PC-3 (cell line): ENCODE data around the gene C1orf116. TPM values are rescaled to one million over a fixed set of nuclear protein-coding genes. Genes with fewer than 3 reads are reported as not detected.

Experiments used
- ATAC-seq: fragments of 200-7000 bp; cut with Tn5 transposase; 2 replicates; pipeline ENCODE4 v1.9.1; 2020; ENCODE audit warnings: mild to moderate bottlenecking, moderate library complexity
- BruUV-seq: library from RNA; stranded (reverse); fragments of 400-500 nt; replicated peaks from 2 replicates; lab custom pipeline; 2021; lab: Mats Ljungman, UMichigan
- CTCF ChIA-PET: fragments of 300-600 bp; sonication (Branson Sonifier 250); formaldehyde crosslinking; loops from one replicate; lab custom pipeline; 2022; ENCODE audit warnings: antibody characterized with exemption; lab: Charles Lee
- POLR2A ChIA-PET: fragments of 300-600 bp; sonication (Branson Sonifier 250); formaldehyde crosslinking; loops from one replicate; lab custom pipeline; 2022; ENCODE audit warnings: antibody characterized with exemption; ENCODE audit not compliant: unreplicated experiment; lab: Charles Lee
- DNase-seq: peaks from one replicate; pipeline ENCODE4 v3.0.0-alpha.2; 2015
- H2AFZ ChIP-seq: fragments of 300-600 bp; sonication (generic); 2 replicates; pipeline ENCODE4 v1.6.0; 2016; ENCODE audit warnings: antibody characterized with exemption, low read length
- H3F3A ChIP-seq: fragments of 300-600 bp; sonication (generic); one replicate; pipeline ENCODE4 v1.6.0; 2017; ENCODE audit warnings: antibody characterized with exemption, low read length, control low read depth, mild to moderate bottlenecking; ENCODE audit not compliant: unreplicated experiment
- H3K27ac ChIP-seq: fragments of 300-600 bp; sonication (generic); 2 replicates; pipeline ENCODE4 v1.5.1; 2016; ENCODE audit warnings: mild to moderate bottlenecking, low read length
- H3K27me3 ChIP-seq: fragments of 300-600 bp; sonication (generic); 2 replicates; pipeline ENCODE4 v1.6.1; 2016; ENCODE audit warnings: low read length, mixed read lengths
- H3K36me3 ChIP-seq: fragments of 300-600 bp; sonication (generic); 2 replicates; pipeline ENCODE4 v1.6.1; 2016; ENCODE audit warnings: low read depth, mixed run types, low read length, mixed read lengths
- H3K4me1 ChIP-seq: fragments of 300-600 bp; sonication (generic); 2 replicates; pipeline ENCODE4 v1.5.1; 2016; ENCODE audit warnings: low read length; ENCODE audit not compliant: insufficient read depth
- H3K4me2 ChIP-seq: fragments of 300-600 bp; sonication (generic); 2 replicates; pipeline ENCODE4 v1.6.0; 2016; ENCODE audit warnings: low read length
- H3K4me3 ChIP-seq: fragments of 300-600 bp; sonication (generic); 2 replicates; pipeline ENCODE4 v1.5.1; 2016; ENCODE audit warnings: mild to moderate bottlenecking, low read length, mixed read lengths
- H3K79me2 ChIP-seq: fragments of 300-600 bp; sonication (generic); 2 replicates; pipeline ENCODE4 v1.6.1; 2017; ENCODE audit warnings: low read length, mixed read lengths
- H3K9ac ChIP-seq: fragments of 300-600 bp; sonication (generic); 2 replicates; pipeline ENCODE4 v1.6.0; 2016; ENCODE audit warnings: mild to moderate bottlenecking, low read length
- H3K9me2 ChIP-seq: fragments of 300-600 bp; sonication (generic); replicated peaks from 2 replicates; pipeline ENCODE4 v1.6.1; 2016; ENCODE audit warnings: mixed run types, low read length, mixed read lengths
- H3K9me3 ChIP-seq: fragments of 300-600 bp; sonication (generic); 2 replicates; pipeline ENCODE4 v1.6.1; 2016; ENCODE audit warnings: low read length, mixed read lengths
- H4K20me1 ChIP-seq: fragments of 300-600 bp; sonication (generic); 2 replicates; pipeline ENCODE4 v1.6.1; 2016; ENCODE audit warnings: low read length, mixed read lengths
- CTCF ChIP-seq: fragments of 300-600 bp; sonication (generic); conservative IDR thresholded peaks from 2 replicates; pipeline ENCODE4 v1.5.1; 2017; ENCODE audit warnings: antibody characterized with exemption, low read depth, mild to moderate bottlenecking, low read length
- EZH2 ChIP-seq: fragments of 300-600 bp; sonication (generic); IDR thresholded peaks from one replicate; pipeline ENCODE4 v1.6.1; 2017; ENCODE audit warnings: antibody characterized with exemption, mild to moderate bottlenecking, low read length; ENCODE audit not compliant: unreplicated experiment
- EZH2phosphoT487 ChIP-seq: fragments of 300-600 bp; sonication (generic); IDR thresholded peaks from 2 replicates; pipeline ENCODE4 v1.6.1; 2018; ENCODE audit warnings: mild to moderate bottlenecking, antibody characterized with exemption, low read length, borderline replicate concordance
- intact Hi-C: fragments of 100-400 bp; cut with micrococcal nuclease; formaldehyde crosslinking; loops from 2 replicates; pipeline ENCODE4 v1.9.0; 2023
- total RNA-seq: library from RNA; depleted of rRNA; stranded (reverse); fragments of >200 nt; gene quantifications from 2 replicates; pipeline ENCODE4 v1.2.3, GENCODE V29; 2014

The C1orf116 gene
- total RNA-seq, 1 experiment from 2014 or later: 34.9 TPM

DNA sequence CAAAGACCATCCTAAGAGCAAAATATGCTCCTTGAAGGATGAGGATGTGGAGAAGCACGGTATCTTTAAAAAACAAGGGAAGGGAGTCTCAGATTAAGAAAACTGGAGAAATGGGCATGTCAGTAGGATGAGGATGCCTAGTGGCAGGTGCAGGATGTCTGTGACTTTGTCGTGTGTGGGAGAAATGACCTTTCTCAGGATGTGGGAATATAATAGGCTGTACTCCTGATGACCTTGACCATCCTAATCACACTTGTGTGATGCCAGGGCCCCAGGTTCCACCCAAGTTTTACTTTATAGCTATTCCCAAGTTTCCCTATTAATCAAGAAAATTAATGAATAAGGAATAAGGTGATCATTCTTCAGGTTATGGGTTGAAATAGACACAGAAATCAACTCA, 12.9 kb downstream of the C1orf116 start:
- no peak for TF ChIP-seq EZH2
- no peak for TF ChIP-seq EZH2phosphoT487
- TF ChIP-seq CTCF: no peak
- H3K36me3 ChIP-seq: peaks cover 32% of the 10 kb centered on the region; the same call in 1 of the 2 replicates
- no peaks in the 10 kb centered on the region for H3K9me2 ChIP-seq
- H2AFZ ChIP-seq: no peak overlapping the region
- intact Hi-C loops: loop anchor here (1.0 to 10.0 kb wide), 4 partner anchors 12 to 285 kb away; no protein-coding TSS in a partner anchor
- peaks cover 73% of the 10 kb centered on the region for H3K4me1 ChIP-seq
- H4K20me1 ChIP-seq: no peaks in the 10 kb centered on the region
- no peak overlapping the region for H3K4me3 ChIP-seq
- ChIA-PET POLR2A (interaction anchor here (0.5 to 5.8 kb wide), 8 partner anchors 10 to 301 kb away, joined by 3 to 97 read pairs (median 4); partner anchors contain the start of gene C1orf116), CTCF (interaction anchor here (0.7 to 3.7 kb wide), 2 partner anchors 15 to 37 kb away, joined by 4 to 22 read pairs; no protein-coding TSS in a partner anchor)
- H3K4me2 ChIP-seq: peak overlapping the region; percentile 55
- BruUV-seq: TSS peak; percentile 82
- H3K9me3 ChIP-seq: no peaks in the 10 kb centered on the region
- H3F3A ChIP-seq: peaks cover 17% of the 10 kb centered on the region
- H3K9ac ChIP-seq: peak overlapping the region; percentile 86
- no peaks in the 10 kb centered on the region for H3K27me3 ChIP-seq
- peaks cover 36% of the 10 kb centered on the region for H3K79me2 ChIP-seq
- ATAC-seq (no peak), DNase-seq (no peak)
- H3K27ac ChIP-seq: peak overlapping the region; percentile 95

DNA sequence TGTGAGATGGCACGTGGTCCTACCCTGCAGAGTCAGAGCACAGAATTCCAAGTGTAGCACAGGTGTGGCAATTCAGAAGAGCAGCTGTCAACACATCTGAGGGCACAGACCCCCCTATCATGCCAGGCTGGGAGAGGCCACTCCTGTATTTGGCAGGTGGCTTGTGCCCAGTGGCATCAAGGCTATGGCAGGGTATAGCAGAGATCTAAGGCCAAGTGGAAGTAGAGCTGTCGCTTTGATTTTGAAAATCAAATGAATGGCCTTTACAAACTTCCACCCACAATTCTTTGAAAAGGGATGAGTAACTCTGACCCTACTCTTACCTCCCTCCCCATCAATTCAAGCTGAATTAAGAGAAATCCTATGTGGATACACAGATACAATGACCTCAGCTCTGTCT, 13.4 kb downstream of the C1orf116 start:
- CTCF ChIA-PET: interaction anchor here (3.7 kb wide), 1 partner anchor 36 kb away, joined by 22 read pairs; no protein-coding TSS in a partner anchor
- Histone ChIP-seq H3K79me2 (peaks cover 31% of the 10 kb centered on the region), H2AFZ (no peak overlapping the region), H3K4me1 (peaks cover 68% of the 10 kb centered on the region), H3F3A (peaks cover 17% of the 10 kb centered on the region), H4K20me1 (no peaks in the 10 kb centered on the region), H3K27ac (peak overlapping the region; percentile 95), H3K9me2 (no peaks in the 10 kb centered on the region), H3K36me3 (peaks cover 27% of the 10 kb centered on the region; the same call in 1 of the 2 replicates), H3K27me3 (no peaks in the 10 kb centered on the region), H3K4me2 (peak overlapping the region; percentile 55; the same call in 1 of the 2 replicates), H3K4me3 (no peak overlapping the region), H3K9ac (peak overlapping the region; percentile 86), H3K9me3 (no peaks in the 10 kb centered on the region)
- BruUV-seq: no TSS peak
- ATAC-seq (no peak), DNase-seq (no peak)
- intact Hi-C loops: no loop called here
- POLR2A ChIA-PET: interaction anchor here (0.5 to 5.8 kb wide), 6 partner anchors 13 to 302 kb away, joined by 3 to 97 read pairs (median 4); partner anchors contain the start of gene C1orf116
- TF ChIP-seq EZH2: no peak
- no peak for TF ChIP-seq CTCF
- no peak for TF ChIP-seq EZH2phosphoT487

DNA sequence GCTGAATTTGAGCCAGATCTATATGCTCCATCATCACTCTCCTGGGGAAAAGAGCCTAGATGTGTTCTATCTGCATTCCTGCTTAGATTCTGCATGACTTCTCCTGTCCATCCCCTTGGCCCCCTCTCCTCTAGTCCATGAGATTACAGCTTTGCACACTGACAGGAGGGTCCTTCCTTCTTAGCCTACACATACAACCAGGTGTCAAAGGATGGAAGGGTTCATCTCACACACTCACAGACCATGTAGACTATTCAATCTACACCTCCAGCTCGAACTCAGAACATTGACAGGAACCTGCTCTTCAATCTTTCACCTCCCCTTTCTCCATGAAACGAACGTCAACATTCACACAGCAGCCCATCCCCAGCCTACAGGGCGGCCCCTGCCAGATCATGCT, 13.8 kb downstream of the C1orf116 start:
- H4K20me1 ChIP-seq: no peaks in the 10 kb centered on the region
- H3K27me3 ChIP-seq: no peaks in the 10 kb centered on the region
- H3K9me3 ChIP-seq: no peaks in the 10 kb centered on the region
- intact Hi-C loops: loop anchor here (1.0 kb wide), 1 partner anchor 9 kb away; no protein-coding TSS in a partner anchor
- DNase-seq (peak; percentile 27), ATAC-seq (no peak)
- peak overlapping the region; percentile 38 for H3K4me2 ChIP-seq
- H3K4me3 ChIP-seq: no peak overlapping the region
- peaks cover 17% of the 10 kb centered on the region for H3F3A ChIP-seq
- no peak overlapping the region for H2AFZ ChIP-seq
- no peaks in the 10 kb centered on the region for H3K9me2 ChIP-seq
- peak overlapping the region; percentile 95 for H3K27ac ChIP-seq
- ChIA-PET POLR2A (interaction anchor here (0.6 to 5.8 kb wide), 9 partner anchors 9 to 34 kb away, joined by 3 to 97 read pairs (median 5); partner anchors contain the start of gene C1orf116), CTCF (interaction anchor here (3.7 kb wide), 1 partner anchor 36 kb away, joined by 22 read pairs; no protein-coding TSS in a partner anchor)
- peaks cover 23% of the 10 kb centered on the region; the same call in 1 of the 2 replicates for H3K36me3 ChIP-seq
- no peak for TF ChIP-seq EZH2
- TF ChIP-seq CTCF: no peak
- no peak for TF ChIP-seq EZH2phosphoT487
- peaks cover 26% of the 10 kb centered on the region for H3K79me2 ChIP-seq
- peak overlapping the region; percentile 86 for H3K9ac ChIP-seq
- peaks cover 64% of the 10 kb centered on the region for H3K4me1 ChIP-seq
- TSS peak; percentile 72 for BruUV-seq
